Measurements from ENCODE around the gene ZC3HAV1L. TPM values are rescaled to one million over a fixed set of nuclear protein-coding genes. Genes with fewer than 3 reads are reported as not detected.
A peak's percentile ranks its signal among the peaks of the same experiment; 100 is the strongest.
"Not testable (repeated sequence)": the region's sequence is repeated elsewhere in the genome, so short reads cannot be mapped to it uniquely, and the experiment has no call there.

Gene ZC3HAV1L
- total RNA-seq, 6 experiments from 2014 or later, result 9.2 to 12.1 (median 10.3) TPM

DNA sequence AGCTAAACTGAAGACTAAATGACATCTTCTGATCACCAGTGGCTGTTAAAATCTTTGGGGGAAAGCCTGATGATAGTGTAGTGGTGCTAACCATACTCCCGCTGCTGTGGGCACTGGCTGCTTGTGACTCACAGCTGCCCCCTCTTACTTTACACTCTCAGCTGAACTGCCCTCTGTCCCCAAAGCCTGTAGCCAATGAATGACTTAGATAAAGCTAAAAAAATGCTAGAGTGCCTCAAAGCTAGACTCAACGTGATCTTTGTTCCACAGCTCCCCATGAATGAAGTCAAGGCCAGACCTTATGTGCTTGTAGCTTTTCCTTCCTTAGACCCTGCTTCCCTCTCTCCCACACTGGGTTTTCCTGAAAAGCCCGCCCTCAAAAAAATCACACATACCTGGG, 6.5 kb downstream of the ZC3HAV1L start:
- H3K27ac Mint-ChIP-seq, result peak overlapping the region; percentile 7; the same call in 1 of the 2 replicates
- DNase-seq, result no peak
- TF ChIP-seq, protein P1, sequence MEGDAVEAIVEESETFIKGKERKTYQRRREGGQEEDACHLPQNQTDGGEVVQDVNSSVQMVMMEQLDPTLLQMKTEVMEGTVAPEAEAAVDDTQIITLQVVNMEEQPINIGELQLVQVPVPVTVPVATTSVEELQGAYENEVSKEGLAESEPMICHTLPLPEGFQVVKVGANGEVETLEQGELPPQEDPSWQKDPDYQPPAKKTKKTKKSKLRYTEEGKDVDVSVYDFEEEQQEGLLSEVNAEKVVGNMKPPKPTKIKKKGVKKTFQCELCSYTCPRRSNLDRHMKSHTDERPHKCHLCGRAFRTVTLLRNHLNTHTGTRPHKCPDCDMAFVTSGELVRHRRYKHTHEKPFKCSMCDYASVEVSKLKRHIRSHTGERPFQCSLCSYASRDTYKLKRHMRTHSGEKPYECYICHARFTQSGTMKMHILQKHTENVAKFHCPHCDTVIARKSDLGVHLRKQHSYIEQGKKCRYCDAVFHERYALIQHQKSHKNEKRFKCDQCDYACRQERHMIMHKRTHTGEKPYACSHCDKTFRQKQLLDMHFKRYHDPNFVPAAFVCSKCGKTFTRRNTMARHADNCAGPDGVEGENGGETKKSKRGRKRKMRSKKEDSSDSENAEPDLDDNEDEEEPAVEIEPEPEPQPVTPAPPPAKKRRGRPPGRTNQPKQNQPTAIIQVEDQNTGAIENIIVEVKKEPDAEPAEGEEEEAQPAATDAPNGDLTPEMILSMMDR (IDR thresholded peaks at IDR 0.05), result no peak
- H3K4me3 Mint-ChIP-seq, result no peak overlapping the region
- H3K9me3 Mint-ChIP-seq, result no peaks in the 10 kb centered on the region
- peaks cover 13% of the 10 kb centered on the region for H3K4me1 Mint-ChIP-seq (ENCODE audit: low read depth)
- peaks cover 26% of the 10 kb centered on the region for H3K36me3 Mint-ChIP-seq (ENCODE audit: low read depth)
- H3K27me3 Mint-ChIP-seq (ENCODE audit: insufficient read depth), result peaks cover 2% of the 10 kb centered on the region

DNA sequence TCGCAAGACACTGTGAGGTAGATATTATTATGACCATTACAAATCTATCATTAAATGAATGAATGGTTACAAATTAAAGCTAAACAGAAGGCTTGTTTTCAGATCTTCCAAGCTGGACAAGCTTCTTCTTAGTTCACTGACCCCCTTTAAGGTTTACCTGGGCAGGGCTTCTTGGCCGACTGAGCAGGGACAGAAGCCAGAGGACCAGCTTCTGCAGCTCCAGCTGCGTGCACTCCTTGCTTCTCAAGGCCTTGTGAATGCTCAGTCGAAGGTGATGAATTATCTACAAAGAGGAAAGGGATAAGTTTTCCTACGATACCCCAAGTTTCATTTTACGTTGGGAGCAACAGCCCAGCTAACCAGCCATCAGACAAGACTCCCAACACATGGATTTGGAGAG, 9.3 kb downstream of the ZC3HAV1L start:
- TF ChIP-seq, protein P1 (IDR thresholded peaks at IDR 0.05), result no peak
- no peaks in the 10 kb centered on the region for H3K9me3 Mint-ChIP-seq
- no peak overlapping the region; the same call in 1 of the 2 replicates for H3K27ac Mint-ChIP-seq
- H3K36me3 Mint-ChIP-seq (ENCODE audit: low read depth), result peaks cover 41% of the 10 kb centered on the region
- H3K4me1 Mint-ChIP-seq (ENCODE audit: low read depth), result peaks cover 25% of the 10 kb centered on the region
- H3K27me3 Mint-ChIP-seq (ENCODE audit: insufficient read depth), result no peaks in the 10 kb centered on the region; the same call in 1 of the 2 replicates
- no peak overlapping the region for H3K4me3 Mint-ChIP-seq
- DNase-seq, result no peak

DNA sequence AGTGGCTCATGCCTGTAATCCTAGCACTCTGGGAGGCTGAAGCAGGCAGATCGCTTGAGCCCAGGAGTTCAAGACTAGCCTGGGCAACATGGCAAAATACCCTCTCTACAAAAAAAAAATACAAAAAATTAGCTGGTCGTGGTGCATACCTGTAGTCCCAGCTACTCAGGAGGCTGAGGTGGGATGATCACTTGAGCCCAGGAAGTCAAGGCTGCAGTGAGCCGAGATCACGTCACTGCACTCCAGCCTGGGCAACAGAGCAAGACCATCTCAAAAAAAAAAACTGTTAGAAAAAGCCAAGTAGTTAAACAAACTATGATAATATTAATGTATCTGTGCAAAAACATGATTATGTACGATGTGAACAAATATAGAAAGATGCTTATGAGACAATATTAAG, 10.0 kb downstream of the ZC3HAV1L start:
- DNase-seq; H3K4me3 Mint-ChIP-seq; H3K9me3 Mint-ChIP-seq; H3K27ac Mint-ChIP-seq; H3K27me3 Mint-ChIP-seq (ENCODE audit: insufficient read depth): not testable (repeated sequence)
- Mint-ChIP-seq H3K4me1 (ENCODE audit: low read depth) (peaks cover 25% of the 10 kb centered on the region), H3K36me3 (ENCODE audit: low read depth) (peaks cover 41% of the 10 kb centered on the region)

DNA sequence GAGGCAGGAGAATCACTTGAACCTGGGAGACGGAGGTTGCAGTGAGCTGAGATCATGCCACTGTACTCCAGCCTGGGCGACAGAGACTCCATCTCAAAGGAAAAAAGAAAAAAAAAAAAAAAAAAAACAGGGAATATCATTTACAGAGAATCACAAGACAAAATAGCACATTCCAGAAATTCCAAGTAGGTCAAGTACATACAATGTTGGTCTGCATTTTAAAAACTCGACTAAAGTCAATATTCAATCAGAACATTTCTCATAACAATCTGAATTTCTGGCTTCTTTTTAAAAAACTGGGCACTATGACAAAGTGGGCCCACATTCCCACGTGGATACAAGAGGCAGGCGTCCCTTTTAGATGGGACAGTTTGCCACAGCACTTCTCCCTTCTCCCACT, 12.8 kb downstream of the ZC3HAV1L start:
- peaks cover 22% of the 10 kb centered on the region for H3K36me3 Mint-ChIP-seq (ENCODE audit: low read depth)
- H3K27me3 Mint-ChIP-seq (ENCODE audit: insufficient read depth), result no peaks in the 10 kb centered on the region
- H3K27ac Mint-ChIP-seq, result peak overlapping the region; percentile 20; the same call in 1 of the 2 replicates

DNA sequence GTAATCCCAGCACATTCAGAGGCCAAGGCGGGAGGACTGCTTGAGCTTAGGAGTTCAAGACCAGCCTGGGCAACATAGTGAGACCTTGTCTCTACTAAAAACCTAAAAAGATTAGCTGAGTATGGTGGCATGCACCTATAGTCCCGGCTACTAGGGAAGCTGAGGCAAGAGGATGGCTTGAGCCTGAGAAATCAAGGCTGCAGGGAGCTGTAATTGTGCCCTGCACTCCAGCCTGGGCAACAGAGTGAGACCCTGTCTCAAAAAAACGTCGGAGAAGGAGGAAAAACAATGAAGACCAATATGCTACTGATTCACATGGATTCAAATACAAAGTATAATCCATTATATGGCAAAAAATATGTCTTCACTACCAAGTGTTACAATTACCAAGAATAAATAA, 13.6 kb downstream of the ZC3HAV1L start:
- peaks cover 38% of the 10 kb centered on the region for H3K4me1 Mint-ChIP-seq (ENCODE audit: low read depth)
- no peak overlapping the region for H3K4me3 Mint-ChIP-seq
- TF ChIP-seq, protein P1 (IDR thresholded peaks at IDR 0.05), result no peak
- peak overlapping the region; percentile 29; the same call in 1 of the 2 replicates for H3K27ac Mint-ChIP-seq
- peaks cover 19% of the 10 kb centered on the region for H3K36me3 Mint-ChIP-seq (ENCODE audit: low read depth)
- DNase-seq, result no peak
- H3K9me3 Mint-ChIP-seq, result no peaks in the 10 kb centered on the region
- H3K27me3 Mint-ChIP-seq (ENCODE audit: insufficient read depth), result no peaks in the 10 kb centered on the region

More for the DNA sequence above, 12.8 kb downstream of the ZC3HAV1L start:
- TF ChIP-seq, protein P1 (IDR thresholded peaks at IDR 0.05), result no peak
- DNase-seq, result no peak
- Mint-ChIP-seq H3K4me1 (ENCODE audit: low read depth) (peaks cover 30% of the 10 kb centered on the region), H3K9me3 (no peaks in the 10 kb centered on the region), H3K4me3 (no peak overlapping the region)

DNA sequence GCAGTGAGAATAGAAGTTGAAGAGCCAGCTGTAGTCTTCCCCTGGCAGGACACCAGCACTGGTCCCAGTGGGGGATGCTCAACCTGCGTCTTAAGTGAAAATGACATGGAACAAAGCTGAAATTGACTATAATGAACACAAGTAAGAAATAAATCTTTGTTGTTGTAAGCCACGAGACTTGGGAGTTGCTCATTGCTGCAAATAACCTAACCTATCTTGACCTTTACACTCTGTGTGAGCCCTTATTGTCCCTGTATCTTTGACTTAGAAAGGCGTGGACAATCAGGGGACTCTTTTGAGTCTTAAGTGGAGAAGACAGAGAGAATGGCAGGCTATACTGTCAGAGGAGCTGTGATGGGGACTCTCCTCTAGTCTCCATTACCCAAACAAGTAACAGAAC, 16.9 kb downstream of the ZC3HAV1L start:
- no peak overlapping the region for H3K27ac Mint-ChIP-seq
- no peak for DNase-seq
- H3K27me3 Mint-ChIP-seq (ENCODE audit: insufficient read depth), result no peaks in the 10 kb centered on the region
- TF ChIP-seq, protein P1 (IDR thresholded peaks at IDR 0.05), result no peak
- no peak overlapping the region for H3K4me3 Mint-ChIP-seq
- H3K4me1 Mint-ChIP-seq (ENCODE audit: low read depth), result peaks cover 41% of the 10 kb centered on the region
- H3K9me3 Mint-ChIP-seq, result no peaks in the 10 kb centered on the region
- H3K36me3 Mint-ChIP-seq (ENCODE audit: low read depth), result peaks cover 14% of the 10 kb centered on the region
